HepG2 (cell line): ENCODE results near the gene C2orf92. TPM values are rescaled to one million over a fixed set of nuclear protein-coding genes. Genes with fewer than 3 reads are reported as not detected.

ENCODE experiments used
- ATAC-seq: fragments of 200-7000 bp; cut with Tn5 transposase; 3 replicates; pipeline ENCODE4 v1.9.1; 2020; ENCODE audit warnings: mild to moderate bottlenecking, moderate library complexity
- BruUV-seq: library from RNA; stranded (reverse); fragments of 400-500 nt; replicated peaks from 2 replicates; lab custom pipeline; 2021; lab: Mats Ljungman, UMichigan
- CTCF ChIA-PET: fragments of 300-600 bp; formaldehyde crosslinking; extraction: SDS; loops from one replicate; lab custom pipeline; 2021; ENCODE audit warnings: low total read pairs, inconsistent platforms, low intra/inter-chr PET ratio; lab: Yijun Ruan, JAX
- POLR2A ChIA-PET: fragments of 350-600 bp; sonication (Branson Sonifier 250); formaldehyde crosslinking; loops from one replicate; lab custom pipeline; 2020; ENCODE audit warnings: antibody characterized with exemption, inconsistent platforms; lab: Yijun Ruan, JAX
- DNase-seq: peaks from one replicate; pipeline ENCODE4 v3.0.0-alpha.2; 2015; ENCODE audit warnings: low spot score
- FAIRE-seq: peaks from 3 replicates; lab custom pipeline; 2011; peaks lifted over from hg19 to GRCh38; lab: Jason Lieb, UNC
- H2AFZ ChIP-seq: one replicate; pipeline ENCODE4 v1.6.1; 2011; ENCODE audit warnings: low read length, inconsistent platforms
- H3K27ac ChIP-seq: fragments of 300-600 bp; 3 replicates; pipeline ENCODE4 v1.8.0; 2011; ENCODE audit warnings: mixed run types, mild to moderate bottlenecking, mixed read lengths, low read length, inconsistent platforms; ENCODE audit not compliant: insufficient read depth; ENCODE audit errors: extremely low read length
- H3K27me3 ChIP-seq, 2 experiments: fragments of 200-600 bp in 1 of 2; 2 replicates in 1 of 2; 3 replicates in 1 of 2; pipeline versions ENCODE4 v1.6.0 to v1.8.0; 2011; ENCODE audit warnings: low read length in 2 of 2, mild to moderate bottlenecking in 2 of 2, moderate library complexity in 2 of 2, inconsistent platforms in 1 of 2; ENCODE audit not compliant: insufficient read depth in 2 of 2, control insufficient read depth in 1 of 2
- H3K36me3 ChIP-seq, 2 experiments: fragments of 200-600 bp in 1 of 2; replicated peaks in 1 of 2; 2 replicates in 1 of 2; 3 replicates in 1 of 2; pipeline versions ENCODE4 v1.5.1 to v1.8.0; 2011; ENCODE audit warnings: low read length in 2 of 2, inconsistent platforms in 1 of 2; ENCODE audit not compliant: insufficient read depth in 2 of 2, control insufficient read depth in 1 of 2
- H3K4me1 ChIP-seq: 2 replicates; pipeline ENCODE4 v1.5.1; 2012; ENCODE audit warnings: low read length, inconsistent platforms; ENCODE audit not compliant: insufficient read depth
- H3K4me2 ChIP-seq: 2 replicates; pipeline ENCODE4 v1.6.0; 2011; ENCODE audit warnings: low read depth, low read length, inconsistent platforms
- H3K4me3 ChIP-seq, 3 experiments: fragments of 200-600 bp in 1 of 3; sonication (generic), shearing (Covaris generic) in 1 of 3; replicated peaks in 1 of 3; 2 replicates each; pipeline ENCODE4 v1.5.1; 2011 to 2016; ENCODE audit warnings: low read length in 3 of 3, inconsistent platforms in 2 of 3, low read depth in 2 of 3, mild to moderate bottlenecking in 2 of 3, control low read depth in 1 of 3, mixed read lengths in 1 of 3; ENCODE audit not compliant: insufficient read depth in 1 of 3
- H3K79me2 ChIP-seq: one replicate; pipeline ENCODE4 v1.6.1; 2011; ENCODE audit warnings: low read length, inconsistent platforms; ENCODE audit not compliant: insufficient read depth
- H3K9ac ChIP-seq: 2 replicates; pipeline ENCODE4 v1.6.0; 2011; ENCODE audit warnings: mild to moderate bottlenecking, low read depth, low read length, inconsistent platforms; ENCODE audit not compliant: insufficient read depth
- H3K9me3 ChIP-seq: 2 replicates; pipeline ENCODE4 v1.5.1; 2012; ENCODE audit warnings: mild to moderate bottlenecking, low read length
- H4K20me1 ChIP-seq: 2 replicates; pipeline ENCODE4 v1.6.0; 2011; ENCODE audit warnings: inconsistent platforms, mild to moderate bottlenecking, low read length, moderate library complexity; ENCODE audit not compliant: insufficient read depth
- FOXJ3 ChIP-seq: sonication (generic); formaldehyde crosslinking; IDR thresholded peaks from 2 replicates; pipeline ENCODE4 v1.4.0; 2020; ENCODE audit warnings: missing genetic modification reagents, mild to moderate bottlenecking, borderline replicate concordance
- POLR2AphosphoS5 ChIP-seq: IDR thresholded peaks from 2 replicates; pipeline ENCODE4 v1.6.1; 2012; ENCODE audit warnings: low read depth, low read length
- SAP130 ChIP-seq: IDR thresholded peaks from 2 replicates; pipeline ENCODE4 v1.6.1; 2016; ENCODE audit warnings: low read depth
- SNAPC2 ChIP-seq: sonication (generic); formaldehyde crosslinking; IDR thresholded peaks from 2 replicates; pipeline ENCODE4 v1.8.1; 2022; ENCODE audit warnings: mild to moderate bottlenecking, missing genetic modification reagents
- ZFP62 ChIP-seq: sonication (generic); formaldehyde crosslinking; IDR thresholded peaks from 2 replicates; pipeline ENCODE4 v1.4.0; 2020; ENCODE audit warnings: missing genetic modification reagents
- ZFY ChIP-seq: sonication (generic); formaldehyde crosslinking; IDR thresholded peaks from 2 replicates; pipeline ENCODE4 v1.4.0; 2020; ENCODE audit warnings: missing genetic modification reagents
- ZNF331 ChIP-seq: sonication (generic); formaldehyde crosslinking; IDR thresholded peaks from 2 replicates; pipeline ENCODE4 v1.4.0; 2020; ENCODE audit warnings: missing genetic modification reagents
- ZNF333 ChIP-seq: sonication (generic); formaldehyde crosslinking; IDR thresholded peaks from 2 replicates; pipeline ENCODE4 v1.4.0; 2020; ENCODE audit warnings: mild to moderate bottlenecking, missing genetic modification reagents, borderline replicate concordance
- ZNF432 ChIP-seq: sonication (generic); formaldehyde crosslinking; IDR thresholded peaks from 2 replicates; pipeline ENCODE4 v1.5.0; 2020; ENCODE audit warnings: missing genetic modification reagents, mild to moderate bottlenecking, borderline replicate concordance
- ZNF616 ChIP-seq: sonication (generic); formaldehyde crosslinking; IDR thresholded peaks from 2 replicates; pipeline ENCODE4 v1.5.0; 2020; ENCODE audit warnings: low read depth, mild to moderate bottlenecking, missing genetic modification reagents
- ZNF749 ChIP-seq: sonication (generic); formaldehyde crosslinking; IDR thresholded peaks from 2 replicates; pipeline ENCODE4 v1.8.0; 2022; ENCODE audit warnings: mild to moderate bottlenecking, missing genetic modification reagents, moderate library complexity, borderline replicate concordance
- ZNF790 ChIP-seq: sonication (generic); formaldehyde crosslinking; IDR thresholded peaks from 2 replicates; pipeline ENCODE4 v1.8.0; 2022; ENCODE audit warnings: missing genetic modification reagents, mild to moderate bottlenecking, borderline replicate concordance
- WGBS: methylation state at CpG from one replicate; pipeline ENCODE4 v1.1.6; 2017; ENCODE audit warnings: low lambda C conversion rate; 5-methylcytosine and 5-hydroxymethylcytosine counted together
- in situ Hi-C: cut with HindIII; loops from 2 replicates; pipeline ENCODE4 v1.10.0; 2017; ENCODE audit warnings: low pct_unique_long_range_greater_than_20kb; ENCODE audit not compliant: extremely low pct_ligation_motif_present
- intact Hi-C: fragments of 100-400 bp; cut with micrococcal nuclease; formaldehyde crosslinking; loops from one replicate; pipeline ENCODE4 v1.10.0; 2022; ENCODE audit not compliant: unreplicated experiment
- polyA plus RNA-seq, 8 experiments: library from polyadenylated mRNA; depleted of rRNA in 3 of 8; stranded (reverse) in 7 of 8; unstranded in 1 of 8; fragments of >200 nt; fragmentation: Illumina TruSeq in 4 of 8; extraction: Trizol in 4 of 8; gene quantifications; 2 replicates each; pipeline versions ENCODE4 v1.2.1 to v1.2.3, GENCODE V29; 2011 to 2016; ENCODE audit warnings: low read depth in 4 of 8, missing spikeins in 1 of 8, mixed read lengths in 1 of 8; ENCODE audit not compliant: insufficient read depth in 1 of 8
- total RNA-seq, 5 experiments: library from RNA; depleted of rRNA; stranded (reverse); fragments of >200 nt; fragmentation: Illumina TruSeq; extraction: Trizol; gene quantifications; 2 replicates each; pipeline ENCODE4 v1.2.3, GENCODE V29; 2016; ENCODE audit warnings: low read depth in 1 of 5

C2orf92 gene
- total and polyA plus RNA-seq, 2 of the 13 experiments (the other 11 are each of a cell fraction or from before 2014, with no cell fraction given), result 4.9 to 5.0 TPM

GRCh38 chr2:97732436-97733340 lies 63.2 kb downstream of the C2orf92 start:
- ATAC-seq, result no peak
- no peaks in the 10 kb centered on the region for H3K4me1 ChIP-seq
- intact Hi-C loops (no loop called here), in situ Hi-C loops (no loop called here)
- TF ChIP-seq FOXJ3 (CRISPR knock-in tag), result no peak
- TF ChIP-seq ZFP62 (CRISPR knock-in tag), result no peak
- TF ChIP-seq ZFY, result no peak
- no peak for TF ChIP-seq ZNF331 (CRISPR knock-in tag)
- no peak for TF ChIP-seq POLR2AphosphoS5
- TF ChIP-seq SAP130 (CRISPR knock-in tag), result no peak
- TF ChIP-seq ZNF749 (CRISPR knock-in tag), result no peak
- no peak for TF ChIP-seq ZNF333 (CRISPR knock-in tag)
- TF ChIP-seq ZNF790 (CRISPR knock-in tag), result no peak
- no peak for TF ChIP-seq ZNF616 (CRISPR knock-in tag)
- no peak for TF ChIP-seq SNAPC2 (CRISPR knock-in tag)
- TF ChIP-seq ZNF432, result no peak
- no peaks in the 10 kb centered on the region for H4K20me1 ChIP-seq
- H2AFZ ChIP-seq, result no peak overlapping the region
- ChIA-PET CTCF (no interaction called here), POLR2A (no interaction called here)
- H3K27me3 ChIP-seq, result peaks cover 0 to 22% of the 10 kb centered on the region in 2 experiments; a peak in 3 of 5 replicates
- no peaks in the 10 kb centered on the region for H3K79me2 ChIP-seq
- BruUV-seq, result no TSS peak
- no peak overlapping the region for H3K4me3 ChIP-seq
- no peak overlapping the region for H3K9ac ChIP-seq
- no peak overlapping the region for H3K27ac ChIP-seq
- 57% methylated on average over 25 of the region's 28 CpGs for WGBS
- no peak for DNase-seq
- FAIRE-seq, result no peak
- no peak overlapping the region for H3K4me2 ChIP-seq
- peaks cover 10% of the 10 kb centered on the region; the same call in 1 of the 2 replicates for H3K9me3 ChIP-seq
- H3K36me3 ChIP-seq, result no peaks in the 10 kb centered on the region
